ENCODE results near the gene MACF1. TPM values are rescaled to one million over a fixed set of nuclear protein-coding genes. Genes with fewer than 3 reads are reported as not detected.

The MACF1 gene
- total RNA-seq, 2 donors from 2014 or later = 214 to 251 TPM

DNA sequence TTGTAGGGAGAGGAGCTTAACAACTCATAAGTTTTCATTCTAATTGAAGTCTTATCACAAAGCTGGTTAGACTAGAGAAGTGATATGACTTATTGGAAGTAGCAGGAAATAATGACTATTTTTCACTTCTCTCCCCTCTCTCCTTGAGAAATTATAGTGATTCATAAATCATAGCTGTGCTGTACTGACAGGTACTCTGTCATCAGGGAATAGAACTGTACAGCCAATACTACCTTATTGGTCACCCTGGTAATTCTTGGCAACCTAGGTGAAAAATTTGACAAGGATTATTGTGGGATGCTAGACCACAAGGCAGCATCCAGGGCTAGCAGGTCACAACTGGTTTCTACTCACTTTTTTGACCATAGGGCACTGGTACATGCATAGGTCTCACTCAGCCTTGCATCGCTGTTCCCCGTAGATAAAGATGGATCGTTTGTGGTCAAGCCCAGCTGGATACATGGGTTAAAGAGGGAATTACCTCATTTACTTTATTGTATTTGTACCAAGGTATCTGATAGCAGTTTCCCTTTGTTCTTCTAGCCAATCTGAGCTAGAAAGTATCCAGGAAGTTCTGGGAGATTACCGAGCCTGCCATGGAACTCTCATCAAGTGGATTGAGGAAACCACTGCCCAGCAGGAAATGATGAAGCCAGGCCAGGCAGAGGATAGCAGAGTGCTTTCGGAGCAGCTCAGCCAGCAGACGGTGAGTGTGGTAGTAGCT, 113.6 kb downstream of the MACF1 start:
- no peak overlapping the region for H3K27ac ChIP-seq (ENCODE audit: low read depth, low read length)
- DNase-seq = peak; percentile 65
- no peaks in the 10 kb centered on the region for H3K27me3 ChIP-seq (ENCODE audit: control insufficient read depth, insufficient read depth, low read length, poor library complexity, severe bottlenecking)
- H3K4me3 ChIP-seq (ENCODE audit: low read length) = no peak overlapping the region
- H3K36me3 ChIP-seq (ENCODE audit: control insufficient read depth, insufficient read depth, low read length) = peaks cover 54% of the 10 kb centered on the region
- Mint-ChIP-seq H3K27me3 (ENCODE audit: insufficient read depth) (no peaks in the 10 kb centered on the region), H3K4me3 (no peak overlapping the region), H3K9me3 (no peaks in the 10 kb centered on the region), H3K27ac (peak overlapping the region; percentile 52), H3K4me1 (peaks cover 12% of the 10 kb centered on the region), H3K36me3 (ENCODE audit: low read depth) (peaks cover 74% of the 10 kb centered on the region)
- H3K9ac ChIP-seq (ENCODE audit: extremely low read depth, low read length, poor library complexity, severe bottlenecking) = no peak overlapping the region
- WGBS, 2 experiments (ENCODE audit: insufficient coverage in 1 of 2, insufficient read length in 1 of 2) = 78 to 100% methylated on average over 2 to 6 of the region's 6 CpGs
- TF ChIP-seq, protein P1, sequence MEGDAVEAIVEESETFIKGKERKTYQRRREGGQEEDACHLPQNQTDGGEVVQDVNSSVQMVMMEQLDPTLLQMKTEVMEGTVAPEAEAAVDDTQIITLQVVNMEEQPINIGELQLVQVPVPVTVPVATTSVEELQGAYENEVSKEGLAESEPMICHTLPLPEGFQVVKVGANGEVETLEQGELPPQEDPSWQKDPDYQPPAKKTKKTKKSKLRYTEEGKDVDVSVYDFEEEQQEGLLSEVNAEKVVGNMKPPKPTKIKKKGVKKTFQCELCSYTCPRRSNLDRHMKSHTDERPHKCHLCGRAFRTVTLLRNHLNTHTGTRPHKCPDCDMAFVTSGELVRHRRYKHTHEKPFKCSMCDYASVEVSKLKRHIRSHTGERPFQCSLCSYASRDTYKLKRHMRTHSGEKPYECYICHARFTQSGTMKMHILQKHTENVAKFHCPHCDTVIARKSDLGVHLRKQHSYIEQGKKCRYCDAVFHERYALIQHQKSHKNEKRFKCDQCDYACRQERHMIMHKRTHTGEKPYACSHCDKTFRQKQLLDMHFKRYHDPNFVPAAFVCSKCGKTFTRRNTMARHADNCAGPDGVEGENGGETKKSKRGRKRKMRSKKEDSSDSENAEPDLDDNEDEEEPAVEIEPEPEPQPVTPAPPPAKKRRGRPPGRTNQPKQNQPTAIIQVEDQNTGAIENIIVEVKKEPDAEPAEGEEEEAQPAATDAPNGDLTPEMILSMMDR (conservative IDR thresholded peaks at IDR 0.05) = no peak
- no peaks in the 10 kb centered on the region for H3K9me3 ChIP-seq (ENCODE audit: control insufficient read depth, low read length)
- H3K4me1 ChIP-seq (ENCODE audit: control insufficient read depth, insufficient read depth, low read length) = peaks cover 8% of the 10 kb centered on the region

GRCh38 chr1:39321979-39322378, 117.5 kb downstream of the MACF1 start:
- peaks cover 58% of the 10 kb centered on the region for H3K36me3 Mint-ChIP-seq (ENCODE audit: low read depth)
- TF ChIP-seq, protein P1 (conservative IDR thresholded peaks at IDR 0.05) = no peak

GRCh38 chr1:39322431-39322830, 117.9 kb downstream of the MACF1 start:
- H3K9me3 Mint-ChIP-seq = no peaks in the 10 kb centered on the region
- WGBS, 2 experiments (ENCODE audit: insufficient coverage in 1 of 2, insufficient read length in 1 of 2) = 98 to 100% methylated on average over 5 to 6 of the region's 6 CpGs
- peaks cover 73% of the 10 kb centered on the region for H3K36me3 ChIP-seq (ENCODE audit: control insufficient read depth, insufficient read depth, low read length)

More at GRCh38 chr1:39321979-39322378, 117.5 kb downstream of the MACF1 start:
- no peak overlapping the region for H3K9ac ChIP-seq (ENCODE audit: extremely low read depth, low read length, poor library complexity, severe bottlenecking)
- no peaks in the 10 kb centered on the region for H3K27me3 Mint-ChIP-seq (ENCODE audit: insufficient read depth)
- no peak overlapping the region for H3K27ac Mint-ChIP-seq
- H3K36me3 ChIP-seq (ENCODE audit: control insufficient read depth, insufficient read depth, low read length) = peaks cover 68% of the 10 kb centered on the region
- H3K4me3 Mint-ChIP-seq = no peak overlapping the region
- H3K27me3 ChIP-seq (ENCODE audit: control insufficient read depth, insufficient read depth, low read length, poor library complexity, severe bottlenecking) = no peaks in the 10 kb centered on the region
- H3K4me1 ChIP-seq (ENCODE audit: control insufficient read depth, insufficient read depth, low read length) = peaks cover 8% of the 10 kb centered on the region
- H3K4me1 Mint-ChIP-seq = peaks cover 12% of the 10 kb centered on the region
- 93% methylated on average over 1 of the region's 1 CpG; no CpG with 5 or more reads in 1 of the 2 experiments for WGBS, 2 experiments (ENCODE audit: insufficient coverage in 1 of 2, insufficient read length in 1 of 2)
- no peaks in the 10 kb centered on the region for H3K9me3 ChIP-seq (ENCODE audit: control insufficient read depth, low read length)
- H3K4me3 ChIP-seq (ENCODE audit: low read length) = no peak overlapping the region
- no peak for DNase-seq
- H3K9me3 Mint-ChIP-seq = no peaks in the 10 kb centered on the region
- H3K27ac ChIP-seq (ENCODE audit: low read depth, low read length) = no peak overlapping the region

More at GRCh38 chr1:39322431-39322830, 117.9 kb downstream of the MACF1 start:
- H3K27ac Mint-ChIP-seq = no peak overlapping the region
- H3K4me1 ChIP-seq (ENCODE audit: control insufficient read depth, insufficient read depth, low read length) = peaks cover 8% of the 10 kb centered on the region
- H3K4me1 Mint-ChIP-seq = peaks cover 12% of the 10 kb centered on the region
- no peak overlapping the region for H3K9ac ChIP-seq (ENCODE audit: extremely low read depth, low read length, poor library complexity, severe bottlenecking)
- no peaks in the 10 kb centered on the region for H3K27me3 ChIP-seq (ENCODE audit: control insufficient read depth, insufficient read depth, low read length, poor library complexity, severe bottlenecking)
- no peak overlapping the region for H3K4me3 ChIP-seq (ENCODE audit: low read length)
- H3K4me3 Mint-ChIP-seq = no peak overlapping the region
- H3K27ac ChIP-seq (ENCODE audit: low read depth, low read length) = no peak overlapping the region
- no peaks in the 10 kb centered on the region for H3K27me3 Mint-ChIP-seq (ENCODE audit: insufficient read depth)
- TF ChIP-seq, protein P1 (conservative IDR thresholded peaks at IDR 0.05) = no peak
- H3K9me3 ChIP-seq (ENCODE audit: control insufficient read depth, low read length) = no peaks in the 10 kb centered on the region
- peaks cover 58% of the 10 kb centered on the region for H3K36me3 Mint-ChIP-seq (ENCODE audit: low read depth)
- DNase-seq = no peak
